GM19397 (cell line): ENCODE data around the gene FOXD3.

Experiments used
- ATAC-seq: cut with Tn5 transposase; IDR thresholded peaks from one replicate; pipeline ENCODE4 v1.9.1; 2021; ENCODE audit warnings: mild to moderate bottlenecking, moderate library complexity; ENCODE audit not compliant: unreplicated experiment

Gene FOXD3

GRCh38 chr1:63322114-63322943 lies at the start of gene FOXD3:
TSS of gene FOXD3 (plus strand) at chr1:63322567. CDS start at chr1:63323059, 492 bp downstream.
- ATAC-seq = no peak

- ATAC-seq = no peak
These were observed 49.6 kb upstream of the FOXD3 start for GRCh38 chr1:63272811-63273210.

- no peak for ATAC-seq
These were observed 48.0 kb upstream of the FOXD3 start for GRCh38 chr1:63274371-63274770.

- ATAC-seq = no peak
These were observed 47.4 kb upstream of the FOXD3 start for GRCh38 chr1:63274979-63275378.

GRCh38 chr1:63276624-63277023 lies 45.7 kb upstream of the FOXD3 start:
- no peak for ATAC-seq

- ATAC-seq = no peak
These were observed 44.9 kb upstream of the FOXD3 start for GRCh38 chr1:63277195-63278192.

GRCh38 chr1:63281753-63282152 lies 40.6 kb upstream of the FOXD3 start:
- no peak for ATAC-seq

- ATAC-seq = no peak
These were observed 33.2 kb upstream of the FOXD3 start for GRCh38 chr1:63289135-63289534.

GRCh38 chr1:63294803-63295594 lies 27.4 kb upstream of the FOXD3 start:
- no peak for ATAC-seq

GRCh38 chr1:63304410-63304809 lies 18.0 kb upstream of the FOXD3 start:
- ATAC-seq = no peak

GRCh38 chr1:63305043-63305442 lies 17.3 kb upstream of the FOXD3 start:
- no peak for ATAC-seq

GRCh38 chr1:63307196-63307794 lies 15.1 kb upstream of the FOXD3 start:
- no peak for ATAC-seq

GRCh38 chr1:63316598-63316983 lies 5.8 kb upstream of the FOXD3 start:
- ATAC-seq = no peak

- peak; percentile 72 for ATAC-seq
These were observed 5.2 kb upstream of the FOXD3 start for GRCh38 chr1:63316984-63317816.

GRCh38 chr1:63317817-63318152 lies 4.6 kb upstream of the FOXD3 start:
- no peak for ATAC-seq

GRCh38 chr1:63318201-63318979 lies 4.0 kb upstream of the FOXD3 start:
- no peak for ATAC-seq

- no peak for ATAC-seq
These were observed 3.0 kb upstream of the FOXD3 start for GRCh38 chr1:63319046-63320021.
